GM18870 (cell line): Measurements from ENCODE around the gene KCTD4.
"Not testable (repeated sequence)": the region's sequence is repeated elsewhere in the genome, so short reads cannot be mapped to it uniquely, and the experiment has no call there.

ENCODE experiments used
- ATAC-seq: cut with Tn5 transposase; IDR thresholded peaks from one replicate; pipeline ENCODE4 v1.9.1; 2021; ENCODE audit warnings: moderate library complexity; ENCODE audit not compliant: unreplicated experiment

KCTD4 gene

GRCh38 chr13:45200701-45201232, at the start of gene KCTD4:
KCTD4 (minus strand) TSS chr13:45201045; CDS start chr13:45194567, 6,478 bp downstream.
- no peak for ATAC-seq

GRCh38 chr13:45249662-45250061, 48.8 kb upstream of the KCTD4 start:
- ATAC-seq: no peak

GRCh38 chr13:45244736-45245135, 43.9 kb upstream of the KCTD4 start:
- not testable (repeated sequence) for ATAC-seq

DNA sequence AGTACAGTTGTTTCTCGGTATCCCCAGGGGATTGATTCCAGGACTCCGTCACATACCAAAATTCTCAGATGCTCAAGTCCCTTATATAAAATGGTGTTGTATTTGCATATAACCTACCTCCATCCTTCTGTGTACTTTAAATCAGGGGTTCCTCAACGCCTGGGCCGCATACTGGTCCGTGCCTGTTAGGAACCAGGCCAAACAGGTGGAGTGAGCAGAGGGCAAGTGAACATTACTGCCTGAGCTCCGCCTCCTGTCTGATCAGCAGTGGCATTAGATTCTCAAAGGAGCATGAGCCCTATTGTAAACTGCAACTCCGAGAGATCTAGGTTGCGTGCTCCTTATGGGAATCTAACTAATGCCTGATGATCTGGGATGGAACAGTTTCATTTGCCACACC, 42.2 kb upstream of the KCTD4 start:
- no peak for ATAC-seq

GRCh38 chr13:45242524-45242923, 41.7 kb upstream of the KCTD4 start:
- ATAC-seq: no peak

DNA sequence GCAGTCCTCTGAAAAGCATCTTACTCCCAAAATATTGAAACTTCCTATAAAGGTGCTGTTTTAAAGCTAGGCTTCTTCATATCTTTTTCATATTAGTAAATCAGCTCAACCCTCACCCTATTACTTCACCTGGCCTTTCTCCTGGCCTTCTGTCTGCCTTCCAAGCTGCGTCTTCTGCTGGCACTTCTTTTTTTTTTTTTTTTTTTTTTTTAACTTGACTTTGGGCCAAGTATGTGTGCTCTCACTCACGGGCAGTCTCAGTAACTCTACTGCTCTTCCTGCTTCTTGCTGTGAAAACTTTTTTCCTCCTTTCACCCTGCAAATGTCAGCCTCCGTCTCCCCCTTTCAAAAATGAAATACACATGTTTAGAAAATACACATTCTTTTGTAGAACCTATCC, 41.2 kb upstream of the KCTD4 start:
- ATAC-seq: no peak

DNA sequence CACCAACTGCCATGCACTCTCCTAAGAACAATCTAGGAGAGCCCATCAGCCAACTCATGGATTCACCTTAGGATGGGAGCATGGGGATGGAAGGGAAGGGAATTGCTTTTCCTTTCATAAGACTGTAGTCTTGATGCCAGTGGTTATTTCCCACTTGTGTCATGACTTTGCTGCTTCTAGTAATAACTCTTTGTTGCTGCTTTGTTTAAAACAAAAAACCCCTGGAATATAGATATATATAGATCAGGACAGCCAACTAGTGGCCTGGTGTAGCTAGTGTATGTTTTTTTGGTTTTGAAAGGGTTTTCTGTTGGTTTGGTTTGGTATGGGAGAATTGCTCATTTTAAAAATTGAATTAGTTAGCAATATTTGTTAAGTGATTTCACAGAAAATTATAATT, 39.3 kb upstream of the KCTD4 start:
- no peak for ATAC-seq

- no peak for ATAC-seq
Observed at GRCh38 chr13:45238945-45239795, 38.3 kb upstream of the KCTD4 start.

DNA sequence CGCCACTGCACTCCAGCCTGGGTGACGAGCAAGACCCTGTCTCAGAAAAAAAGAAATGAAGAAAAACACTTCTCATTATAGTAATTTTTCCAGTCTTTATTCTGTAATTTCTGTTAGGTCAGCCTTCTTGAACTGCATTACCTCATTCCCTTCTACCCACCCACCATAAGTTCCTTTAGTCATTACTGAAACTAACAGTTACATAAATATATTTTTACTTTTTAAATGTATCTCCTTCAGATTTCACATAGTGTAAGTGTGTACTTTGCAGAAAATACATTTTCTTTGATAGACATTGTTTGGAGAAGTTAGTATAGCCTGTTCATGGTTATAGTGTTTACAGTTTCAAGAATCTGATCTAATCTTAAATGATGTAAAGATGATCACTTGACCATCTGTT, 31.7 kb upstream of the KCTD4 start:
- no peak for ATAC-seq

- no peak for ATAC-seq
Observed at GRCh38 chr13:45231722-45232121, 30.9 kb upstream of the KCTD4 start.

GRCh38 chr13:45231305-45231704, 30.5 kb upstream of the KCTD4 start:
- ATAC-seq: no peak

GRCh38 chr13:45229172-45229571, 28.3 kb upstream of the KCTD4 start:
- no peak for ATAC-seq

GRCh38 chr13:45228002-45228401, 27.2 kb upstream of the KCTD4 start:
- ATAC-seq: no peak

GRCh38 chr13:45226024-45226423, 25.2 kb upstream of the KCTD4 start:
- ATAC-seq: no peak

DNA sequence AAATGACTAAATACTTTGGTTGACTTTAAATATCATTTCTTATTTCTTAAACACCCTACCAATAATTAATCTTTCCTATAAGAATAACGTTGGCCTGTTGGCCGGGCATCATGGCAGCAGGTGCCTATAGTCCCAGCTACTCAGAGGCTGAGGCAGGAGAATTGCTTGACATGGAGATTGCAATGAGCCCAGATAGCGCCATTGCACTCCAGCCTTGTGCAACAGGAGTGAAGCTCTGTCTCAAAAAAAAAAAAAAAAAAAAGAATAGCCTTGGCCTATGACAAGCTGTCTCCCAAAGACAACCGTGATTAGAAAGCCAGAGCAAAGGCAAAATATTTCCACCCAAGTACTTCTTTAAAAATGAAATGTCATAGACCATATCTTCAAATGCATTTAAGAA, 24.5 kb upstream of the KCTD4 start:
- no peak for ATAC-seq

DNA sequence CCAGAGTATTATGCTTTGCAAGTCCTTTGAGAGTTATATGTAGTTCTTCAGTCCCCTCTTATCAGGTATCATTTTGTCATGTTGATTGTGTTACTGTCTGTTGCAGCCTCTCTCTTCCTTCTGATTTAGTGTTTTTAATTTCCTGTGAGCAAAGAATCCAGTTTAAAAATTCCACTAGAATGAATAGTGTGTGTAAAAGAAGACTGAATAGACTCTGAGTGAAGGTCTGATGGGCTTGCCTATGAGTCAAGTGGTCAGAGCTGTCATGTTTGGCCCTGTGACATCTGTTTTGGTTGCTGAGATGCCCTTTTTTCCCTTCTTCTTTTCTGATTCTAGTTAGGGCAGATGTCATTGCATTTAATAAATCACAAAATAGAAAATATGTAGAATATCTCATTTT, 23.3 kb upstream of the KCTD4 start:
- no peak for ATAC-seq

- ATAC-seq: no peak
Observed at GRCh38 chr13:45222919-45223318, 22.1 kb upstream of the KCTD4 start.

GRCh38 chr13:45222516-45222915, 21.7 kb upstream of the KCTD4 start:
- no peak for ATAC-seq

- ATAC-seq: no peak
Observed at GRCh38 chr13:45220403-45220802, 19.6 kb upstream of the KCTD4 start.

DNA sequence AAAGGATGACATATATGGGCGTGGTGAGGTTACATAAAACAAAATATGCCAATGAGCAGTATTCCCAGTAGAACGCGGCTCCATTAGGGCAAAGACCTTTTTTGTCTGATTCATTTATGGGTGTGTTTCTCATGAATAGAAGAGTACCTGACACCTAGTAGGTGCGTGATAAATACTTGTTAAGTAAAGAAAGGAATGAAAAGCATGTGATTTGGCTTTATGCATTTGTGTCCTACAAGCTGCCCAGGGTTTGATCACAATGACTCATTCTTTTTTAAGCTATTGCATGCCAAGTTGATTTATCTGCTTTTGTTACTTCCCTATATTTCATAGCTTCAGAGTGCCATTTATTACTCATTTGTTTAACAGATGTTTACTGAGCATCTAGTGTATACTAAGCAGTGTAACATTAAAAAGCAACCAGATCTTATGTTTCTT, 19.1 kb upstream of the KCTD4 start:
- no peak for ATAC-seq

DNA sequence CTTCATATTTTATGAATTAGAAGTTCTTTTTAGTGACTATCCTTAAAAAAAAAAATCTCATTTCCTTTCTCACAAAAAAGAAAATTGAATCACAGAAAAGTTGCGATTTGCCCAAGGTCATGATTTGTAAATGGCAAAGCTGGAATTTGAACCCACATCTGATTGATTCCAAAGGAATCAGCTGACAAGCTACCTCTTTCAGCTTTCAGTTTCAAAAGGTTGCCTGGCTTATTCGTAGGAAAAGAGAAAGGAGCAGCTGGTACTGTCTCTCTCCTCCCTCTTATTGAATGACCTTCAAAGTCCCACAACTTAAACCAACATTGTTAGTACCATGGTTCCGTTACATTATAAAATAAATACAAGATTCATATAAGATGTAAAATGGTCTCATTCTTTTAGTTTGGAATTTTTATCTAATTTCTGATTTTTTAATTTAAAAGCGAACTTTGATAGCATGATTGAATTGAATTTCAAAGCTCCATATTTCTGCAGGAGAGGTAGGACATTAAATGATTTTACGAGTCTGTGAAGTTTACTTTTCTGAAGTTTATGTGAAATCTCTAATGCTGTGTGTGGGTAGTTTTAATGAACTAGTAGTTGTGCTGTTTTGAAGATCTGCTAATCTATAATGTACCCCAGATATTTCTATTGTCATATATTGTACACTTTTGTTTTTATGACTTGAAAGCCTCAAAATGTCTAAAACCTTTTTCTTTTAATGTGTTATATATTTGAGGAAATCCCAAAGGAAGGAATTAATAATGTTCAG, 18.5 kb upstream of the KCTD4 start:
- ATAC-seq: no peak

DNA sequence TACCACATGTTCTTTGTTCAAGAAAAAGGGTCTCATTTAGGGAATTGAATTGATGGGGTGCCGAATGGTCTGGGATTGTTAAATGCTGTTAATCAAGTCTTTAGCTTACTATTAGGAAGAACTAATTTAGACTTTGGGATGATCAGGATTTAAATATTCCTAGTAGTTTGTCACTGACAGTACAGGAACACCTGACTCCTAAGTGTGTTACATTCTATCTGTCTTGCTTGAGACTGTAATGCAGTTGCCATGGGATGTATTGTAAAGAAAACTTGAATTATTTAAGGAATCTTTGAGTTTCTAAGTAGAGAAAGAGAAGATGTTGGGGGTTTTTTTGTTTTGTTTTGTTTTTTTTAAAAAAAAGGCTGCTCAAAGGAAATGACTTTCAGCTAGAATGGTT, 17.8 kb upstream of the KCTD4 start:
- ATAC-seq: no peak
